NCI-H1105 treated with DMSO at 0.1 percent for 48 hours (cell line): Measurements from ENCODE around the gene GAGE12J.
"Not testable (repeated sequence)": the region's sequence is repeated elsewhere in the genome, so short reads cannot be mapped to it uniquely, and the experiment has no call there.

Experiments used
- DNase-seq: peaks from one replicate; lab custom pipeline; 2025; lab: John Stamatoyannopoulos, UW

The GAGE12J gene

GRCh38 chrX:49310371-49310770, 11.5 kb upstream of the GAGE12J start:
- DNase-seq = no peak

DNA sequence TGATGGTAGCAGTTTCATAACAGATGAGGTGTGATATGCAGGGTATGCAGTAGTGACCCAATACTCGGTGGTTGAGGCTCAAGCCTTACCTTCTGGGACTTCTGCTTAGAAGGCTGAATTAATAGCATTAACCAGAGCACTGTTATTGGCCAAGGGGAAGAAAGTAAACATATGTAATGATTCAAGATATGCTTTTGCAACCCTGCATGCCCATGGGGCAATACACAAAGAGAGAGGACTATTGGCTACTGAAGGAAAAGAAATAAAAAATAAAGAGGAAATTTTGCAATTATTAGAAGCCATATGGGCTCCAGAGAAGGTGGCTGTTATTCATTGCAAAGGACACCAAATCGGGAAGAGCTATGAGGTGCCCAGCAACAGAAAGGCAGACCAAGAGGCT, 9.7 kb upstream of the GAGE12J start:
- DNase-seq = no peak

- no peak for DNase-seq
These were observed 5.8 kb upstream of the GAGE12J start for GRCh38 chrX:49316085-49316484.

- DNase-seq = not testable (repeated sequence)
These were observed 429 bp downstream of the GAGE12J start for GRCh38 chrX:49322266-49322665.

- DNase-seq = not testable (repeated sequence)
These were observed 1.9 kb downstream of the GAGE12J start for GRCh38 chrX:49323735-49324134.

DNA sequence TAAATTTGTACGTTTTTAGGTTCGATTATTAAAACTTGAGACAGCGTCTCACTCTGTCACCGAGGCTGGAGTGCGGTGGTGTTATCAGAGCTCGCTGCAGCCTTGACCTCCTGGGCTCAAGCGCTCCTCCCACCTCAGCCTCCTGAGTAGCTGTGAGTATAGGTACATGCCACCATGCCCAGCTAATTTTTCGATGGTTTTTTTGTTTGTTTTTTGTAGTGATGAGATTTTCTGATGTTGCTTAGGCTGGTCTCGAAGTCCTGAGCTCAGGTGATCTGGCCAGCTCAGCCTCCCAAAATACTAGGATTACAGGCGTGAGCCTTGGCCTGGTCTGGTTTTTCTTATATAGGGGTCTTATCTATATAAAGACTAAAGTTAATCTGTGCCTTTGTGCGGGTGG, 8.6 kb downstream of the GAGE12J start:
- not testable (repeated sequence) for DNase-seq

DNA sequence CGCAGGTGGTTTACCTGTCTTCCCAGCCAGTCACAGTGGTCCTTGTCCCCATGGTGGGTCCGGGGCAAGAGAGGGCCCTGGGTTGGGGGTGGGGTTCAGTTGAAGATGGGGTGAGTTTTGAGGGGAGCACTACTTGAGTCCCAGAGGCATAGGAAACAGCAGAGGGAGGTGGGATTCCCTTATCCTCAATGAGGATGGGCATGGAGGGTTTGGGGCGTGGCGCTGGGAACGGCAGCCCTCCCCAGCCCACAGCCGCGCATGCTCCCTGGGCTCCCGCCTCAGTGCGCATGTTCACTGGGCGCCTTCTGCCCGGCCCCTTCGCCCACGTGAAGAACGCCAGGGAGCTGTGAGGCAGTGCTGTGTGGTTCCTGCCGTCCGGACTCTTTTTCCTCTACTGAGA, 9.4 kb downstream of the GAGE12J start, which contains the start of gene GAGE13:
TSS of gene GAGE13 (plus strand) at position 301 of the 400 bp plus-strand sequence. CDS start 1,156 bp downstream, outside the sequence.
- DNase-seq = not testable (repeated sequence)

GRCh38 chrX:49331841-49332240, 10.0 kb downstream of the GAGE12J start:
- not testable (repeated sequence) for DNase-seq

DNA sequence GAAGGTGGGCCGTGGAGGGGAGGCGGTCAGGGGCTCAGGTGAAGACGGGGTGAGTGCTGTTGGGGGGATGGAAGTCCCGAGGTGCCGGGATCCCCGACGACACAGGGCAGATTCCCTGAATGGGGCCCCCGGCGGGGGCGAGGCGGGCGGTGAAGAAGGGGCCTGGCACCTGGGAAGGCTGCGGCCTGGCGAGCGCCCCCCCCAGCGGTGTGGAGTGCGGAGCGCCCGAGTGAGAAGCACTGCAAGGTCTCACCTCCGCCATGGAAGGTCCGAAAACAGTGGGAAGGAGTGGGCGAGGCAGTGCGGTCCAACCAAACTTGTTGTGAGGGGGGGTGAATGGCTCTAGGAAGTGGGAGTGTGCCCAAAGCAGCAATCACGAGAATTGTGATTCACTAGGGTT, 19.6 kb downstream of the GAGE12J start:
- not testable (repeated sequence) for DNase-seq

DNA sequence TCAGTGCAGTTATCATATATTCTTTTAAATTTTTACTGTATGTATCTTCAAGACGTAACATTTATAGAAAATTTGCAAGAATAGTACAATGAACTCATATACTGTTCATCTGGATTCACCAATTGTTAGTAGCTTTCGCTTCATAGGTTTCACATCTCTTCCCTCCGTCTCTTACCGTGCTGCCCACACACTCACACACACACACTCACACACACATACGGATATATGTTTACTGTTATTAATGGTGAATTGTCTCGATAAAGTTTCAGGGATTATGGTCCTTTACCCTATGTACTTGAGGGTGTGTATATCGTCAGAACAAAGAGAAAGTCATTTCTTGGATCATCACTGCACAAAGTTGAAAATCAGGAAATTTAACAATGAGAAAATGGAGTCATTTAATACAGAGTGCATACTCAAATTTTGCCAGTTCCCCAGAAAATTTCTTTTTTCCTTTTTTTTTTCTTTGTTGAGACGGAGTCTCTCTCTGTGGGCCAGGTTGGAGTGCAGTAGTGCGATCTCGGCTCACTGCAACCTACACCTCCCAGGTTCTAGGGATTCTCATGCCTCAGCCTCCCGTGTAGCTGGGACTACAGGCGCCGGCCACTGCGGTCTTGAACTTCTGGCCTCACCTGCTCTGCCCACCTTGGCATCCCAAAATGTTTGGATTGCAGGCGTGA, 22.8 kb downstream of the GAGE12J start:
- not testable (repeated sequence) for DNase-seq

- DNase-seq = not testable (repeated sequence)
These were observed 23.6 kb downstream of the GAGE12J start for GRCh38 chrX:49345402-49345801.

DNA sequence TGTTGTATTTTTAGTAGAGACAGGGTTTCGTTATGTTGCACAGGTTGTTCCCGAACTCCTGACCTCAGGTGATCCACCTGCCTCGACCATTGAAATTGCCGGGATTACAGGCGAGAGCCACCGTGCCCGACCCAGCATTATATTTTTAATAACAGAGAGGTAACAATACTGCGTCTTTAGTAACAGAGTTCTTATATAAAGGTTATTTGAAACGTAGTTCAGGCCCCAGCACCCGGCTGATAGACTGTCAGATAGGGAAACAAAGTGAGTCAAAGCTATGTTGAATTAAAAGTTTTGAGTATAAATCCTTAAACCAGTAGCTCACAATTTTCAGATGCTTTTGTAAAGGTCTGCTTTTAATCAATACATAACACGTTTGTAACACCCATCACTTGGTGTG, 24.3 kb downstream of the GAGE12J start:
- DNase-seq = not testable (repeated sequence)
